Stimulated activated CD4-positive, alpha-beta T cell treated with anti-CD3 and anti-CD28 coated beads, Interleukin-1b, Interleukin-23, amount 100 ng/mL, for 48 hours (primary cell): ENCODE results near the gene MMS19.

Source experiments
- DNase-seq: peaks from one replicate; pipeline ENCODE4 v3.0.0-alpha.2; 2020

MMS19 gene

DNA sequence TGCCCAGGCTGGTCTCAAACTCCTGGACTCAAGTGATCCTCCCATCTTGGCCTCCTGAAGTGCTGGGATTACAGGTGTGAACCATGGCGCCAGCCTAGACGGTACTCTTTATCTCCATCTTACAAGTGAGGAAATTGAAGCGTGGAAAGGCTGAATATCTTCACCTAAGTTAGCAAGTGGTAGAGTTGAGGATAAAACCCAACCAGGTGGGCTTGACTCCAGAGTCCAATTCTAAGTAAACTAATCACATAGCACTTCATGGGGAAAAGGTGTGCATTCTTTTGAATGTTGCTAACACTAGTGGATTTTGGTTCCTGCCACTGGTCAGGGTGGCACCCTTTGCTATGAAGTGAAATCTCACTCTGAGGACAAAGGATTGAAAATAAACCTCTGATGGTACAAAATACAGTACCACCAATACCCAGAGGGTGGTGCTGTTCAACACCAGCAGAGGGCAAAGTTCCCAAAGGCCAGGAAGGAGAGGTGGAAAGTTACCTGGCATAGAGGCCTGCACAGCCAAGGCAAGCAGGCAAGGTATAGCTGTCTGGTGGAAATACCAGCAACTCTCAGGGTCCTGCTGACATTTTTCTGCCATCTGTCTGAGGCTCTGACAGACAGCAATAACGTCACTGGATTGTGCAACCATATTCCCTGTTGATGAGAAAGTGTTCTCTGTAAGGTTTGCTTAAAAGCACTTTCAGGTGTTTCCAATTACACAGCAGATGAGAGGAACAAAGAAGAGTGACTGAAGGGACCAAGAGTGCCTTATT lies 34.7 kb downstream of the MMS19 start:
- DNase-seq = no peak

- no peak for DNase-seq
These were observed 35.9 kb downstream of the MMS19 start for GRCh38 chr10:97462309-97462708.

GRCh38 chr10:97459933-97460332 lies 38.3 kb downstream of the MMS19 start:
- DNase-seq = no peak

DNA sequence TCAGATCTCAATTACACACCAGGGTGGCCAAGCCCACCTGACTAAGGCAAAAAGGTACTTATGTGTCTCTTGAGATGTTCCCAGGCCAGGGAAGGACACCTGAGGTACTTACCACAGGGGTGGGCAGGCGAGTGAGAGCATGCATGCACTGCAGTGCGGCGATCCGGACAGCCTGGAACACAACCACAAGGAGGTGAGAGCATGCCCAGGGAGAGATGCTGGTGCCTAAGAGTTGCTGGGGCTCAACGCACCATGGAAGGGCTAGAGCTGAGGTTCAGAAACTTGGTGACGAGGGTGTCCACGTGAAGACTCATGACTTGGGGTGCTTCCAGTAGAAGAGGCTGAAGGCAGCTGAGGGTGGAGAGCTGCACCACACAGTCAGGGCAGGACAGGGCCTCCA lies 39.1 kb downstream of the MMS19 start:
- no peak for DNase-seq

- DNase-seq = no peak
These were observed 41.5 kb downstream of the MMS19 start for GRCh38 chr10:97456686-97457065.

GRCh38 chr10:97456034-97456685 lies 42.1 kb downstream of the MMS19 start:
- DNase-seq = no peak

- DNase-seq = no peak
These were observed 43.7 kb downstream of the MMS19 start for GRCh38 chr10:97454330-97455036.

DNA sequence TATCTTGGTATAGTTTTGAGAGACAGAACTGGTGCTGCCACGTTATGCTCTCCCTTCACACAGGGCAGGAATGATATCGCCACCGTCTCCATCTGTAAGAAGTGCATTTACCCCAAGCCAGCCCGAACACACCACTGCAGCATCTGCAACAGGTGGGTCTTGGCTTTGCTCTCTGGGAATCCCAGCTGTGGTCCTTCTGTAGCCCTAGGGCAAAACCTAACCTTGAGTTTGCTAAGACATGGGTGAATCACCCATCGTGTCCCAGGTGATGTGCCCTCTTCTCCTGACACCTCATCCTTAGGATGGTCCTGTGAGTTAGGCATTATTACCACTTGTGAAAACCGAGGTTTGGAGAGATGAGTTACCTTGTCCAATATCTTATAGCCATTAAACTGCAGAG lies 45.9 kb downstream of the MMS19 start:
- DNase-seq = no peak

DNA sequence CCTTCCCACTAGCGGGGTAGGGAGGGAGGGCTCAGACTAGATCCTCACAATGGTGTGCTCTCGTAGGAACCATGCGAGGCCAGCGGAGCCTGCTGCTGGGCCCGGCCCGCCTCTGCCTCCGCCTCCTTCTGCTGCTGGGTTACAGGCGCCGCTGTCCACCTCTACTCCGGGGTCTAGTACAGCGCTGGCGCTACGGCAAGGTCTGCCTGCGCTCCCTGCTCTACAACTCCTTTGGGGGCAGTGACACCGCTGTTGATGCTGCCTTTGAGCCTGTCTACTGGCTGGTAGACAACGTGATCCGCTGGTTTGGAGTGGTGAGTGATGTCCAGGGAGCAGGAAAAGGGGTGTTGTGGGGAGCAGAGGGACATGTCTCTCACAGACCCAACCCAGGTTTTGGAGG lies 46.6 kb downstream of the MMS19 start:
- DNase-seq = no peak

- no peak for DNase-seq
These were observed 47.4 kb downstream of the MMS19 start for GRCh38 chr10:97450828-97451227.

DNA sequence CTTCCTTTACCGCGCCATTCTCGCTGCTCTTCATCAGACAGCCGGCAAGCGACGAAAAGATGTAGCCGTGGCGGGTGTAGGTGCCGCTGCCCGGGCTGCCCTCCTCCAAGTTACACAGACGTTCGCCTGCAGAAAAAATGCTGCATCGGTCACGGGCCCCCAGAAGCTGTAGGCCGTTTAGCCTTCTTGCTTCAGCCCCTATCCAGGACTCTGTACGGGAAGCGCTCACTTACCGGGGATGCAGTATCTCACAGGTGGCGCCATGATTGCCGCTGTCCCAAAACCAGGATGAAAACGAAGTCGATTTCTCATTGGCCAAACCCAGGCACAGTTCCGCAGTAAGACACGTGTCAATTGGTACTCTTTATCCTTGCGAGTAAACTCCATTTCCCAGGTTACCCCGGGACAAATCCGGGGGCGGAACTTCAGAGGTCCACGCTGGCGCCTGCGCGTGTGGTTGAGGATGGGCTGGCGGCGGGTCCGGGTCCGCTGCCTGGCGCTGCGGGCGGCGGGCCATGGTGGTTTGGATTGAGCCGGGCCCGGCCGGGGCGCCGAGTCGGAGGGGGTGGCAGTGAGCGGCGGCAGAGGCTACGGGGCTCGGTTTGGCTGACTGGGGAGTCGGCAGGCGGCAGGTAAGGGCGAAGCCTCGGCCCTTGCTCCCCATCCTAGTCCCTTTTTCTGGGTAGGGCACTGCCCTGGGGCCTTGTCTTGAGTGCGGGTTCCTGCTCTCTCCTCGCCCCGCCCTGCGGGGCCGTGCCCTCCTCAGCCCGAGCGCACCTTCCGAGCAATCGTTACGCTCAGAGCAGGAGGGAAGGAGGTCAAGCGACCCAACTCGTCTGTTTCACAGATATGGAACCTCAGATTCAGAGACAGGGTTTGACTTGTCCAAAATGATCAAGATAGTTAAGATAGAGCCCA lies 52.2 kb downstream of the MMS19 start, which contains the start of the genes EXOSC1 and ZDHHC16:
TSS of gene EXOSC1 (minus strand) at position 285 of the 918 bp plus-strand sequence. CDS start at position 264, 21 bp downstream.
TSS of gene ZDHHC16 (plus strand) at position 454 of the 918 bp plus-strand sequence. CDS start 5,501 bp downstream, outside the sequence.
- peak; percentile 94 for DNase-seq

GRCh38 chr10:97445357-97445721 lies 52.9 kb downstream of the MMS19 start:
- DNase-seq = no peak

- no peak for DNase-seq
These were observed 54.0 kb downstream of the MMS19 start for GRCh38 chr10:97444212-97444611.

DNA sequence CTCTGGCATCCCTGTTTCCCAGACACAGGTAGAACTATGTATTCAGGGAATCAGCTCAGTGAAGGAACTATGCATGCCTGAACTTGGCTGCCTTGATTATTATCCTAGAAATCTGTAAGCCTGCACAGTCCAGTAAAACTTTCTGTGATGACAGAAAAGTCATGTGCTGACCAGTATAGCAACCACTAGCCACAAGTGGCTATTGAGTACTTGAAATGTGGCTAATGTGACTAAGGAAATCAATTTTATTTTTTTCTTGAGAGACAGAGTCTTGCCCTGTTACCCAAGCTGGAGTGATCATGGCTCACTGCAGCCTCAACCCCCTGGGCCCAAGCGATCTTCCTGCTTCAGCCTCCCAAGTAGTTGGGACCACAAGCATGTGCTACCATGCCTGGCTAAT lies 55.9 kb downstream of the MMS19 start:
- no peak for DNase-seq

GRCh38 chr10:97435211-97435610 lies 63.0 kb downstream of the MMS19 start:
- DNase-seq = no peak

- no peak for DNase-seq
These were observed 63.7 kb downstream of the MMS19 start for GRCh38 chr10:97434557-97434956.

DNA sequence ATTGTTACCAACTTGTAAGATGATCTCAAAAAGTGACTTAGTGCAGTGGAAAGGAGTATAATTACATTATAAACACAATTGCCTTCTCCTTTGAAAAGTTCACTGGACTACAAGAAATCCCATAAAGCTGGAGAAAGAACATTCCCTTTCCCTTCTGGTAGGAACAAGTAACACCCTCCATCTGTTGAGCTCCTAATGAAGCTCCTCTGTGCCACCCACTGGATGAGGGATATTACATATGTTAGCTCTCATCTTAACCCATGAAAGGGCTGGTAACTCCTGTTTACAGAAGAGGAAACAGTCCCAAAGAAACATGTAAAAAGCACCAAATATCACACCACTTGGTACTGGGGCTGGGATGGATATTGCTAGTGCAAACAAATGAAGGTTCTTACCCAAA lies 64.2 kb downstream of the MMS19 start:
- DNase-seq = no peak

- no peak for DNase-seq
These were observed 69.6 kb downstream of the MMS19 start for GRCh38 chr10:97428572-97428981.

- no peak for DNase-seq
These were observed 70.5 kb downstream of the MMS19 start for GRCh38 chr10:97427571-97428179.

- DNase-seq = no peak
These were observed 71.2 kb downstream of the MMS19 start for GRCh38 chr10:97426776-97427570.
